NCI-H2171 (cell line): Measurements from ENCODE around the gene DNAJC11.

Source experiments
- DNase-seq: peaks from one replicate; lab custom pipeline; 2025; lab: John Stamatoyannopoulos, UW

Gene DNAJC11

DNA sequence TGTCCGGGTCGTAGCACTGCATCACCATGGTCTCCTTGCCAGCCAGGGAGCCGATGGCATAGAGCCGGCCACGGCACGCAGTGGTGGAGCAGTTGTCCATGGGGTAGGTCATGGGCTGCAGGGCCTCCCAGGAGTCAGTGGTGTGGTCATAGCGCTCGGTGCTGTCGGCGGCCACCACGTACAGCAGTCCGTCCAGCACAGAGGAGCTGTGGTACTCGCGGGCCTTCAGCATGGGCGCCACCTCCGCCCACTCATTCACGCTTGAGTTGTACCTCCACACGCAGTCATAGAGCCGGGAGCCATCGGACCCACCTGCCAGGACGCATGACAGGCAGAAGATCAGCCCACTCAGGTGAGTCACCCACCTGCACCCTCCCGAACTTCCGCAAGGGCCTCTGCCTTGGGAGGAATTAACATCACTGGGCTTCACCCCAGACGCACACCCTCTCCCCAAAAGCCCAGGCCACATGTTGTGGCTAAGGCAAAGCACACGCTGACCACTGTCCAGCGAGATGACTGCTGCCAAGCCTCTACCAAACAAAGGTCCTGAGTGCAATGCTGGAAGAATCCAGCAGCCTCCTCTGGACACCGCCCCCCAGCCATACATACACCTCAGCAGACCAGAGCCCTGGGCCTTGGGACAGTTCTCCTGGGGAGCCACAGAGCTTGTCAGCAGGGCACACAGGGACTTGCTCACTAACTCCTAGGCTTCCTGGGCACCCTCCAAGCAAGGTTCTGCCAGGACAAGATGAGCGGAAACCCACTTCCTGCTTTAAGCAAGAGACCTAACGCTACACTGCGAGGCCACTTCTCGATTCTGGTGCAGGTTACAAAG, 102.3 kb downstream of the DNAJC11 start:
- DNase-seq = no peak

DNA sequence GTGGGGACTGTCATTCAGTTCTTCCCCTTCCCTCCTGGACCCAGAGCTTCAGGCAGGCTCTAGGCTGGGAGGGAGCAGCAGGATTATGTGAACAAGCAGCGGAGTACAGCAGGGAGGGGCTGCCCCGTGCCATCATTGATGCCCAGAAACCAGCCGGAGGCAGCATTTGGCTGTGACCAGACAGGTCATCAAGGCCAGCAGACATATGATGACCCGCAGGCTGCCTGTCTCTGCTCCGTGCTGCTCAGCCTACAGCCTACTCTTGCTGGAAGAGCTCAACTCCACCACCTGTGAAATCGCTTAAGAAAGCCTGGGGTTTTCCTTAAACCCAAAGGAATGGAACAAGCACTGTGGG, 103.9 kb downstream of the DNAJC11 start:
- no peak for DNase-seq

DNA sequence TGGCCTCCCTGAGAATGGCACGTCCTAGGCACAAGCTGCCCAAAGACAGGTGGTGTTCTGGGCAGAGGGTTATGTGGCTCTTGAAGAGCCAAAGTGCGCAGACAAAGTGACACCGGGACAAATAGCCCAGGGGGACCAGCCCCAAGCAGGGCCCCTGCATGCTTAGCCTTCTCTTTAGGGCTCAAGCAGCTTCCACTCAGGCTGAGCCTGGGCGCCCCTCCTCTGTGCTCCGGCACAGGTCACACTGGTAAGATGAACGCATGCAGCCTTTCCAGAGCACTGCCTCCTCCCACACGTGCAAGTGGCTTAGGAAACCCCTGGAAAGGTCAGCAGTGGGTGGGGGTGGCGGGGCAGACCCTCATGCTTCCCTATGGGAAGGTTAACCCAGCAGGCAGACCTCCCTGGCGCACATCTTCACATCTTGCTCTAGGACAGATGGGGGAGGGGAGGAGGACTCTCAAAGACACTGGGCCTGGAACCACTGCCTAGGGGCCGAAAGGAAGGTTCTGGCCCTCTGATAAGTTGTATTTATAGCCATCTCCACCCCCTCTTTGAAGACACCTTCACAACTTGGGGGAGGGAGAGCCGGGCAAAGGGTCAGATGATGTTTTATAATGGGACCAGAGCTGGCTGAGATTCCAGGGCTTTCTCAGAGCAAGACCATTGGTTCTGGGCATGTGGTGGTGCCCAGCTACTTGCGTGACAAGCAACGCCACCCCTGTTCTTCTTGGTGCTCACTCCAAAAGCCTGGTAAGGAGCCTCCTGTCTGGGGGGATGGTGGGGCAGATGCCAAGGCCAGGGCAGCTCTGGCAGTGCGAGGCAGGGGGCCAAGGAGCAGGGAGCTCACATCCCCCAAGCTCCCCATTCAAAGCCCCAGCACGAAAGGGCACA, 104.5 kb downstream of the DNAJC11 start:
- no peak for DNase-seq

DNA sequence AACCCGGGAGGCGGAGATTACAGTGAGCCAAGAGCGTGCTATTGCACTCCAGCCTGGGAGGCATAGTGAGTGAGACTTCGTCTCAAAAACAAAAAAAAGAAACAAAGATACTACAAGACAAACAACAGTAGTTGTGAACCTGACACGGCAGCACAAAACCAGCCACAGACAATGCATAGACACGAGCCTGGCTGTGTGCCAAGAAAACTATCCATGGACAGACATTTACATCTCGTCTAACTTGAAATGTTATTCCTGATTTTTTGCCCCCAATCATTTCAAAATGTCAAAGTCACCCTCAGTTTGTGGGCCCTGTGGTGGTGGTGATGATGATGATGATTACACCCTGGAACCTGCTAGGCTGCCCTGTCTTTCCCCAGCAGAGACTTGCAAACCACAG, 105.3 kb downstream of the DNAJC11 start:
- no peak for DNase-seq

DNA sequence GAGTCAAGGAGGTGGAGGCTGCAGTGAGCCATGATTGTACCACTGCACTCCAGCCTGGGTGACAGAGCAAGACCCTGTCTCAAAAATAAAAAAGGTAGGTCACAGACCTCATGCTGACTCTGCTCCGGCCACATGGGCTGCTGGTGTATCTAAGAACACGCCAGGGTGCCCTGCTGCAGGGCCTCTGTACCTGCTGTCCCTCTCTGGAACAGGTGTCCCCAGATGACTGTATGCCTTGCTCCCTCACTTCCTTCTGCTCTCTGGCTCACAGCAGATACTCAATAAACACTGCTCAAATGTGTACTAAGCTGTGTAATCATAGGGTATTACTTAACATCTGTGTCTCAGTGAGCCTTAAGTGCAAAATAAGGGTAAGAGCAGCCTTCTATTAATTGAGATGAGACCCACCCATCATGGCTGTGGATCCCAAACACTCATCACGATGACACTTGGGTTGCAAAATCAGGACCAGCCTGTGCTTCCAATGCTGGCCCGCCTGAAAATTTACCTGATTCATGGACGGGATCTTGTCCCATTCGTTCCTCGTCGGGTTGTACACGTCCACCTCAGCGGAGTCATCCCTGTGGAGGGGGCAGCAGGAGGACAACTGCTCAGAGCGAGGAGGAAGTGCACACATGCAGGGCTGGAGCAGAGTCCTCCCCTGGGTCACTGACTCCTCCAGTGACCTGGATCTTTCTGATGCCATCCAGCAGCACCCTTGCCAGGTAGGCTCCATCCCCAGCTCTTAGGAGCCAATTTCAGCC, 106.5 kb downstream of the DNAJC11 start:
- no peak for DNase-seq

DNA sequence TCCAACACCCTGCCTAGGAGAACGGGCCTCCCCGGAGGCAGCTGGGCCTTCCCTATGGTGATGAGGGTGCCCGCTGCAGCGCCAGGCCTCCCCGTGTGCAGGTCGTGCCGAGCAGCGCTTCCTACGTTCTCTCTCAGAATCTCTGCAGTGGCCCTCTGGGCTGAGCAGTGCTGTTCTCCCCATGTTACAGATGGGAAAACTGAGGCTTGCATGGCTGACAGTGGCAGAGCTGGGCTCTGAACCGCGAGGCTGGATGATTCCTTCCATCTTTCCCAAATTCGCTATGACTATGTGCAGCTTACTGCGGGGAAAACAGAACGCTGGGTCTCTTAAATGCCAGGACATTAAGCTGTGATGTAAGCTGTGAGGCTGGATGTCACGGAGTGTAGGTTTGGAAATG, 107.8 kb downstream of the DNAJC11 start:
- no peak for DNase-seq

DNA sequence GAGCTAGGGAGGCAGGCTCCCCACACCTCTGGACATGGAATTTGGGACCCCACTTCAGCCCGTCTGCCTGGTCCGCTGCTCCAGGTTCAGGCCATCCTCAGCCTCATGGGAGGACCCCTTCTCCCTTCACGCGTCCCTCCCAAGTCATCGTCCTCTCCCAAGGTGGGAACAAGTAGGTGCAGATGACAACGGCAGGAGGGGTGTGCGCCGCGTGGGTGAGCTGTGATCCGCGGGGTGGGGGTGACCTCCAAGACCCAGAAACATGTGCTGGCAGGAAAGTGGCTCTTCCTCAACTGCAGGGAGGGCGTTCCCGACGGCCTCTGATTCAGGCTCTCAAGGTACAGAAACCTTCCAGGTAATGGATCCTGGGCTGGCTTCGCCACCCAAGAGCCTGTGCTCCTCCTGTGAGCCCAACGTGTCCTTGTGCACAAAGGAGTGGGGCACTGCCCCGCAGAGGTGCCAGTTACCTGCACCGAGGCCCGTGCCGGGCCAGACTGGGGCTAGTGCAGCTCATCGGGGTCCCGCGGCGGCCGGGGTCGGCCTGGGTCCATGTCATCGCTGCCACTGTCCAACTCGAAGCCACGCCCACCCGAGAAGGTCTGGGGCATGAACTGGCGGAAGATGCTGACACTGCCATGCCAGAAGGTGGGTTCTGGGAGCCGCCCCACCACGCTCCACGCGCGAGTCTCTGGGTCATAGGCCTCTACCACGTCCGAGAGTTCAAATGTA, 108.6 kb downstream of the DNAJC11 start:
- no peak for DNase-seq

DNA sequence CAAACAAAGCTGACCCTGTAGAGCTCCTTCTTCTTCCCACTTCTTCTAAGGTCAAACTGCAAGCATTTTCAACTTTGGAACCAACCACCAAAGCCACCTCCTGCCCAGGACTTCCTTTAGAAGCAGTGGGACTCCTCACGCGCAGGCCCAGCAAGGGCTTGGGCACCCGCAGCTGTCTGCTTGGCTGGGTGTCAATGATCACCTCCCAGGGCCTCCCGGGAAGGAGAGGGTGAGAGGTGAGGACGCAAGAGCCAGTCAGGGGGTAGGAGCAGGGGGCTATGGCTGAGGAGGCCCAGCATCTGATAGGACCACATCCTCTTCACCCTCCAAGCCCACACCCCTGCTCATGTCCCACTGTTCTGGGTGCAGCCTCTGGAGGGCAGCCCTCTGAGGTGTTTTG, 109.2 kb downstream of the DNAJC11 start:
- no peak for DNase-seq

DNA sequence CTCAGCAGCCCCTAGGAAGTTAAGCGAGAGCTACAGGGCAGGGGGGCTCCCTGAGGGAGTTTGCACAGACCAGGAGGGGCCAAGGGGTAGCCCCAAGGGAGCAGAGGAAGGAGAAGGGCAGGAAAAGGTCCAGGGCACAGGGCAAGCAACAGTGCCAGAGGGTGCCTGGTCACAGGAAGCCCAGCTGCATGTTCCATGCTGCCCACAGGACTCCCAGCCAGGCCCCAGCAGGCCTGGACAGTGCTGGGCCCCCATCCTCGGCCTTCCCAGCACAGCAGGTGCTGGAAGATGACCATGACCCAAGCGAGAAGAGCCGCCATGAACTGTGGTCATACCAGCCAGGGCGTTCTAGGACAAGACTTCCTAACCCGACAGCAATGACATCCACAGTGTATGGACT, 110.0 kb downstream of the DNAJC11 start:
- no peak for DNase-seq

DNA sequence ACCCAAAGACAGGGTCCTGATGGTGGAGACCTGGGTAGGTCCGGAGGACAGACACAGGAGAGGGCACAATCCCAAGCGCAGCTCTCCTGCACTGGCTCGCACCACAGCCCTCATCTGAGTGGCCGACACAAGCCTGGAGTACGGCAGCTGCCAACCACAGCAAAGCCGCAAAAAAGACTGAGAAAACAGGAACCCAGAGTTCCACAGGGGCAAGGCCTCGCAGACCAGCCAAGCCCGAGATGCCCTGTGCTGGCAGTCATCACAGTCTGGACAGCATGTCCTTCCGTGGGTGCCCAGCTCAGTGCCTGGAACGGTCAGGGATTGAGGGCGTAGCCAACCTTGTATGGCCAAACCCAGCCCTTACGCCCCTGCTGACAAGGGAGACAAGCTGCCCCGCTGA, 110.4 kb downstream of the DNAJC11 start:
- no peak for DNase-seq

DNA sequence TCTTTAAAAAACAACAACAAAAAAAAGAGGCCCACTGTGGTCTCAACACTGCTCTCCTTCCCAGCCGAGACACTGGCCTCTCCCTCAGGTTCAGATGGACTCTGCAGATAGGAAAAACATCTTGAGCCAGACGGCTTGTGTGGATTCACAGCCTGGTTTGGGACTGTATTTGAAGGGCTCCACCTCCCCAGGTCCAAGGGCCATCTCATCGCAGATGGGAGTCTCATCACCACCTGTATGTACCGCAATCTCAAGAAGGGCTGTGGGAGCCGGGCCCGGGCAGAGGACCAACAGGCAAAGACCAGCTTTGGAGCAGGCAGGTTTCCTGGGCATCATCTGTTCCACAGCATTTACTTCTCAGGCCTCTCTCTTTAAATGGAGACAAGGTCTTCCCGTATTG, 111.6 kb downstream of the DNAJC11 start:
- DNase-seq = no peak

DNA sequence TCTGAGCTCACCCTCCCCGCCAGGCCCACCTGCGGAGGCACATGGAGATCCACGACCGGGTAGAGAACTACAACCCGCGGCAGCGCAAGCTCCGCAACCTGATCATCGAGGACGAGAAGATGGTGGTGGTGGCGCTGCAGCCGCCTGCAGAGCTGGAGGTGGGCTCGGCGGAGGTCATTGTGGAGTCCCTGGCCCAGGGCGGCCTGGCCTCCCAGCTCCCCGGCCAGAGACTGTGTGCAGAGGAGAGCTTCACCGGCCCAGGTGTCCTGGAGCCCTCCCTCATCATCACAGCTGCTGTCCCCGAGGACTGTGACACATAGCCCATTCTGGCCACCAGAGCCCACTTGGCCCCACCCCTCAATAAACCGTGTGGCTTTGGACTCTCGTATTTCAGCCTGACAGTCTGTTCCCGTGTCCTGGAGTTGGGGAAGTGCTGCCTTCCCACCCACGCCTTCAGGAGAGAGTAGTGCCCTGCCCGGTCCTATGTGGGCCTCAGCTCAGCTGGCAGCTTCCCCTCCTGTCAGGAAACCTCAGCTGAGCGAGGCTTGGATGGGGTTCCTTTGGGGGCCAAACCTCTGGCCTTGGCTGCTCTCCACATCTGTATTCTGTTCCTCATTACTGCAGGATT, 112.6 kb downstream of the DNAJC11 start:
- DNase-seq = no peak

DNA sequence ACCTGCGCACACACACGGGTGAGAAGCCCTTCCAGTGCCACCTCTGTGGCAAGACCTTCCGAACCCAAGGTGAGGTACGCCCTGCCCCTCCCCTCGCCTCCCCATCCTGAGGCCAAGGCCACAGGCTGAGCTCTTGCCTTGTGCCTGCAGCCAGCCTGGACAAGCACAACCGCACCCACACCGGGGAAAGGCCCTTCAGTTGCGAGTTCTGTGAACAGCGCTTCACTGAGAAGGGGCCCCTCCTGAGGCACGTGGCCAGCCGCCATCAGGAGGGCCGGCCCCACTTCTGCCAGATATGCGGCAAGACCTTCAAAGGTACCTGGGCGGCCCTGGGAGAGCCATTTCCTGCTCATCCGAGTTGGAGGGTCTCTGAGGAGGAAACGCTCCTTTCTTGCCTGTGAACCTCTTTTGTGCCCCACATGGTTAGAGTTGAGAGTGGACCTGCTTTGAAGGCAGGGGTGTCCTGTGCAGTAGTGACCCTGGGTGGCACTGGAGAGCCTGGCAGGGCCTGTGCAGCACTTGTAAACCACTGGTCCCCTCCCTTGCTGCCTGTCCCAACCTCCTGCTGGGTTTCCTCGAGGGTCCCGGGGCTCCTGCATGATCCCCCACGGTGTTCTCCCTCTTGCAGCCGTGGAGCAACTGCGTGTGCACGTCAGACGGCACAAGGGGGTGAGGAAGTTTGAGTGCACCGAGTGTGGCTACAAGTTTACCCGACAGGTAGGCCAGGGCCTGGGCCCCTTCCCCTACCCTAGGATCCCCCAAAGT, 113.3 kb downstream of the DNAJC11 start:
- DNase-seq = no peak

DNA sequence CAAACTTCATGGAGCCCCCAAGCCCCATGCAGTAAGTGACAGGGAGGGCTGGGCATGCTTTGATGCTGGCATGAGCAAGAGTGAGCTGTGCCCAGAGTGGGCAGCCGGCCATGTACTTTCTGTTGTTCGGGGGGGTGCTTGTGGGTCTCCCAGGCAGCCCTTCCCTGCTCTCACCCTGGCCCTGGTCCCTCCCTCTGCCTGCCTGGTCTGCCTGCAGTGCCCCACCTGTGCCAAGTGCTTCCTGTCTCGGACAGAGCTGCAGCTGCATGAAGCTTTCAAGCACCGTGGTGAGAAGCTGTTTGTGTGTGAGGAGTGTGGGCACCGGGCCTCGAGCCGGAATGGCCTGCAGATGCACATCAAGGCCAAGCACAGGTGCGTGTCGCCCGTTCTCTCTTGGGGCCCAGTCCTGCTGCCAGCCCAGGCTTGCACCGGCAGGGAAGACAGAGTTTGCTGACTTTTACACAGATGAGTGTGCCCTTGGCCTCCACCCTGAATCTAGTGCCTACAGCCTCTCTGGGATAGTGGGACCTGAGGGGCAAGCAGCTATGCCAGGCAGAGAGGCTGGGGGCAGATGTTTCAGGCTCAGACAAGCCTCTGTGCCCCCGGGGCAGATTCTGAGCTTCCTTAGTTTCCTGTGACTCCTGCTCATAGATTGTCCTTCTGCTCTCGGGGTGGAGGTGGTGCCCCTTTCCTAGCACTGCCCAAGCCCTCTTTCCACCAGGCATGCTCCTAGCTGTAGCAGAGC, 114.2 kb downstream of the DNAJC11 start:
- no peak for DNase-seq

DNA sequence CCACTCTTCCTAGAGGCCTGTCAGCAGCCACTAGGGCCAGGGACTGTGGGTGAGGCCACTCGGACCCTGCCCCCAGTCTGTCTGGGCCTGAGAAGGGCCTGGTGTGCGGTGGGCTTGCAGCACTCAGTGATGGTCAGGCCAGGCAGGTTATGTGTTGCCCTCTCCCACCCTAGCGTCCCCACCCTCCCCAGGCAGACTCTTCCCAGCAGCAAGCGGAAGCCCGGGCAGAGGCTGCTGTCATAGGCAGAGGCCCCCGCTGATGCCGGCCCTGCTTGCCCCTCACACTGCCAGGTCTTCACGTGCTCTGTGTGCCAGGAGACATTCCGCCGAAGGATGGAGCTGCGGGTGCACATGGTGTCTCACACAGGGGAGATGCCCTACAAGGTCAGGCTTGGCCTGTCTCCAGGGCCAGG, 115.2 kb downstream of the DNAJC11 start:
- no peak for DNase-seq

DNA sequence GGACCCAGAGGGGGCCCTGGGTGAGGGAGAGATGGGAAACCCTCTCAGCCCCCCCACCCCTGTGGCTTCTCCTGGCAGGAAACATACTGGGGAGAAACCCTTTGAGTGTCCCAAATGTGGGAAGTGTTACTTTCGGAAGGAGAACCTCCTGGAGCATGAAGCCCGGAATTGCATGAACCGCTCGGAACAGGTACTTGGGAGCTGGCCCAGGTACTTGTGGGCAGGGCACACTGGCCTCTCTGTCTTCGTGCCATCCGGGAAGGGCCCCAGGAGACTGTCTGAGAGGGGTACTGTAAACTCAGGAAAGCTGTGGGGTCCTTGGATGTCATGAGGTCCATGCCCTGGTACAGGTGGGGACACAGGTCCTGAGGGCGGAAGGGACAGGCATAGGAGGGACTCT, 115.8 kb downstream of the DNAJC11 start:
- DNase-seq = no peak

DNA sequence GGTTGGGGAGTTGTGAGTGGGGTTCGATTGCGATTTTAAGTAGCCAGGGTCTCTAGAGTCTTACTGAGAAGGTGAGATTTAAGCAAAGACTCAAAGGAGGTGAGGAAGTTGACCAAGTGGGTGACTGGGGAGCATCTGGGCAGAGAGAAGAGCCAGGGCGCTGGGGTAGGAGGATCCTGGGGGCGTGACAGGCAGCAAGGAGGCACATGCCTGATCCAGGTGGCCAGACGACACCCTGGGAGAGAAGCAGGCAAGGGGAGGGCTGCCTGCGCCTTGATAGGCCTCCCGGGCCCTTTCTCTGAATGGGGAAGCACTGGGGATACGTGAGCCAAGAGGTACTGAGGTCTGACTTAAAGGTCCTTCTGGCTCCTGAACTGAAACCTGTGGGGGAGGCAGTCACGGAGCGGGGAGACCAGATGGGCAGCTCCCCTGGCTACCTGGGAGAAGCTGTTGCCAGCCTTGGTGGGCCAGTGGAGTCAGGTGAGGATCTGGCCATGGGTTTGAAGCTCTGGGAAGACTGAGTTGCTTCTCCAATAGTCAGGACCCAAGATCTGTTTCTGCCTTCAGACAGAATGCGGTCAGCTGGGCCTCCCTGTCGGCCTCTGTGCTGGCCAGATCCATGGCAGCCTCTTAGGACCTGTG, 116.4 kb downstream of the DNAJC11 start:
- no peak for DNase-seq
